Keratinocyte (primary cell): ENCODE results near the gene CTH. TPM values are rescaled to one million over a fixed set of nuclear protein-coding genes. Genes with fewer than 3 reads are reported as not detected.
A peak's percentile ranks its signal among the peaks of the same experiment; 100 is the strongest.
"Not testable (repeated sequence)": the region's sequence is repeated elsewhere in the genome, so short reads cannot be mapped to it uniquely, and the experiment has no call there.

Experiments
- DNase-seq: peaks from one replicate; pipeline ENCODE4 v3.0.0-alpha.2; 2011; ENCODE audit warnings: low read depth, missing footprints, low spot score
- FAIRE-seq: peaks from 2 replicates; lab custom pipeline; 2011; peaks lifted over from hg19 to GRCh38; lab: Jason Lieb, UNC
- H2AFZ ChIP-seq: 2 replicates; pipeline ENCODE4 v1.6.0; 2012; ENCODE audit warnings: low read length, control low read depth, inconsistent platforms; ENCODE audit not compliant: control insufficient read depth
- H3K27ac ChIP-seq: 2 replicates; pipeline ENCODE4 v1.5.1; 2011; ENCODE audit warnings: low read length; ENCODE audit not compliant: control insufficient read depth, insufficient read depth
- H3K27me3 ChIP-seq: 3 replicates; pipeline ENCODE4 v1.6.0; 2011; ENCODE audit warnings: low read length; ENCODE audit not compliant: control insufficient read depth, insufficient read depth; ENCODE audit errors: extremely low read depth
- H3K36me3 ChIP-seq, 2 experiments: 2 replicates in 1 of 2; 3 replicates in 1 of 2; pipeline ENCODE4 v1.5.1; 2011; ENCODE audit warnings: low read length in 2 of 2, mild to moderate bottlenecking in 1 of 2; ENCODE audit not compliant: control insufficient read depth in 2 of 2, insufficient read depth in 2 of 2; ENCODE audit errors: extremely low read depth in 1 of 2
- H3K4me1 ChIP-seq: 3 replicates; pipeline ENCODE4 v1.5.1; 2011; ENCODE audit warnings: low read length; ENCODE audit not compliant: control insufficient read depth, insufficient read depth; ENCODE audit errors: extremely low read depth
- H3K4me2 ChIP-seq: 3 replicates; pipeline ENCODE4 v1.6.0; 2011; ENCODE audit warnings: low read depth, low read length; ENCODE audit not compliant: control insufficient read depth, insufficient read depth; ENCODE audit errors: extremely low read depth
- H3K4me3 ChIP-seq, 3 experiments: fragments of 200-600 bp in 1 of 3; sonication (generic) in 1 of 3; 2 replicates in 2 of 3; 3 replicates in 1 of 3; pipeline ENCODE4 v1.5.1; 2011 to 2016; ENCODE audit warnings: low read length in 3 of 3, mild to moderate bottlenecking in 3 of 3, control low read depth in 2 of 3, inconsistent platforms in 1 of 3, low read depth in 1 of 3, mixed read lengths in 1 of 3, mixed run types in 1 of 3, moderate library complexity in 1 of 3; ENCODE audit not compliant: control insufficient read depth in 2 of 3, insufficient read depth in 2 of 3; ENCODE audit errors: extremely low read depth in 1 of 3
- H3K79me2 ChIP-seq: 2 replicates; pipeline ENCODE4 v1.6.0; 2012; ENCODE audit warnings: low read length; ENCODE audit not compliant: control insufficient read depth, insufficient read depth
- H3K9ac ChIP-seq: 3 replicates; pipeline ENCODE4 v1.6.0; 2011; ENCODE audit warnings: low read length; ENCODE audit not compliant: control insufficient read depth, insufficient read depth; ENCODE audit errors: extremely low read depth
- H3K9me1 ChIP-seq: 3 replicates; pipeline ENCODE4 v1.6.0; 2011; ENCODE audit warnings: low read length; ENCODE audit not compliant: control insufficient read depth, insufficient read depth; ENCODE audit errors: extremely low read depth
- H3K9me3 ChIP-seq: 2 replicates; pipeline ENCODE4 v1.5.1; 2012; ENCODE audit warnings: low read depth, low read length; ENCODE audit not compliant: control insufficient read depth
- H4K20me1 ChIP-seq: 3 replicates; pipeline ENCODE4 v1.6.0; 2011; ENCODE audit warnings: low read length; ENCODE audit not compliant: control insufficient read depth, insufficient read depth; ENCODE audit errors: extremely low read depth
- EZH2 ChIP-seq: IDR thresholded peaks from one replicate; pipeline ENCODE4 v1.6.1; 2012; ENCODE audit warnings: inconsistent platforms, mild to moderate bottlenecking, low read length, moderate library complexity
- dilution Hi-C: fragments of 300-500 bp; cut with MboI; formaldehyde crosslinking; loops from one replicate; pipeline ENCODE4 v1.7.0; 2020; ENCODE audit warnings: low sequenced_read_pairs; ENCODE audit not compliant: extremely low pct_ligation_motif_present
- polyA plus RNA-seq, 5 experiments: library from polyadenylated mRNA; depleted of rRNA in 3 of 5; stranded (reverse) in 3 of 5; stranded (forward) in 1 of 5; unstranded in 1 of 5; fragments of >200 nt; gene quantifications; 1 replicate in 1 of 5; 2 replicates in 3 of 5; 3 replicates in 1 of 5; pipeline versions ENCODE4 v1.2.1 to v1.2.3, GENCODE V29; 2011 to 2012; ENCODE audit warnings: missing spikeins in 2 of 5, low read depth in 1 of 5, low replicate concordance in 1 of 5
- TF ChIP-seq, protein P1 (sequence below), 3 experiments: IDR thresholded peaks in 1 of 3; conservative IDR thresholded peaks in 1 of 3; optimal IDR thresholded peaks in 1 of 3; 2 replicates in 2 of 3; 3 replicates in 1 of 3; pipeline versions ENCODE3 to v1.5.1; 2011; ENCODE audit warnings: low read length in 3 of 3, mild to moderate bottlenecking in 3 of 3, moderate library complexity in 2 of 3, control low read depth in 1 of 3, inconsistent platforms in 1 of 3; ENCODE audit not compliant: insufficient read depth in 2 of 3; ENCODE audit errors: extremely low read depth in 1 of 3

Gene CTH
- polyA plus RNA-seq, 1 donor (not counting 4 experiments of a cell fraction or from before 2014, with no cell fraction given), result 5.0 TPM

DNA sequence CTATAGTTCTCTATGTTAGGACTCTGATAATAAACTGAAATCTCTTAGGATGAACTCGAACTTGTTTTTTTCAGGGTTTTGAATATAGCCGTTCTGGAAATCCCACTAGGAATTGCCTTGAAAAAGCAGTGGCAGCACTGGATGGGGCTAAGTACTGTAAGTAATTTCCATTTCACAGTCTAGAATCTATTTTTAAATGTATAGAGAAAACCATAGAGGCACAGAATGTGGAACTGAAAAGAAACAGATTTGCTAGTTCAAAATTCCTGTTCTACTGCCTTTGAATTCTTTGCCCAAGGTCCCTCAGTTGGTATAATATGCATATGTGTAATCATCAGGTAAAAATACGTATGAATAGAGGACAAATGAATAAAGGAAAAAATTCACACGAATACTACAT lies 4.8 kb downstream of the CTH start:
- no peak for TF ChIP-seq EZH2
- TF ChIP-seq, protein P1, sequence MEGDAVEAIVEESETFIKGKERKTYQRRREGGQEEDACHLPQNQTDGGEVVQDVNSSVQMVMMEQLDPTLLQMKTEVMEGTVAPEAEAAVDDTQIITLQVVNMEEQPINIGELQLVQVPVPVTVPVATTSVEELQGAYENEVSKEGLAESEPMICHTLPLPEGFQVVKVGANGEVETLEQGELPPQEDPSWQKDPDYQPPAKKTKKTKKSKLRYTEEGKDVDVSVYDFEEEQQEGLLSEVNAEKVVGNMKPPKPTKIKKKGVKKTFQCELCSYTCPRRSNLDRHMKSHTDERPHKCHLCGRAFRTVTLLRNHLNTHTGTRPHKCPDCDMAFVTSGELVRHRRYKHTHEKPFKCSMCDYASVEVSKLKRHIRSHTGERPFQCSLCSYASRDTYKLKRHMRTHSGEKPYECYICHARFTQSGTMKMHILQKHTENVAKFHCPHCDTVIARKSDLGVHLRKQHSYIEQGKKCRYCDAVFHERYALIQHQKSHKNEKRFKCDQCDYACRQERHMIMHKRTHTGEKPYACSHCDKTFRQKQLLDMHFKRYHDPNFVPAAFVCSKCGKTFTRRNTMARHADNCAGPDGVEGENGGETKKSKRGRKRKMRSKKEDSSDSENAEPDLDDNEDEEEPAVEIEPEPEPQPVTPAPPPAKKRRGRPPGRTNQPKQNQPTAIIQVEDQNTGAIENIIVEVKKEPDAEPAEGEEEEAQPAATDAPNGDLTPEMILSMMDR (optimal IDR thresholded peaks at IDR 0.05 in 1 of 3, IDR thresholded peaks at IDR 0.05 in 1 of 3, conservative IDR thresholded peaks at IDR 0.05 in 1 of 3; ENCODE audit: extremely low read depth in 1 of 3, insufficient read depth in 2 of 3, low read length in 3 of 3), result no peak
- no peak overlapping the region for H3K27ac ChIP-seq
- no peak overlapping the region for H3K4me2 ChIP-seq
- no peaks in the 10 kb centered on the region for H3K79me2 ChIP-seq
- dilution Hi-C loops, result no loop called here
- FAIRE-seq, result no peak
- H3K4me1 ChIP-seq, result peaks cover 2% of the 10 kb centered on the region
- H3K9me1 ChIP-seq, result no peaks in the 10 kb centered on the region
- H3K9me3 ChIP-seq, result no peaks in the 10 kb centered on the region
- no peaks in the 10 kb centered on the region for H3K27me3 ChIP-seq
- DNase-seq, result no peak
- H4K20me1 ChIP-seq, result no peaks in the 10 kb centered on the region
- H2AFZ ChIP-seq, result no peak overlapping the region
- H3K4me3 ChIP-seq, result no peak overlapping the region
- no peak overlapping the region for H3K9ac ChIP-seq
- no peaks in the 10 kb centered on the region for H3K36me3 ChIP-seq

GRCh38 chr1:70418973-70419734 lies 8.1 kb downstream of the CTH start:
- H3K9ac ChIP-seq, H3K36me3 ChIP-seq, H3K9me1 ChIP-seq, H3K27ac ChIP-seq, H3K79me2 ChIP-seq, H3K4me1 ChIP-seq, dilution Hi-C loops, H4K20me1 ChIP-seq, FAIRE-seq, DNase-seq, H3K4me2 ChIP-seq, H3K4me3 ChIP-seq, H3K27me3 ChIP-seq, H2AFZ ChIP-seq, H3K9me3 ChIP-seq: not testable (repeated sequence)

DNA sequence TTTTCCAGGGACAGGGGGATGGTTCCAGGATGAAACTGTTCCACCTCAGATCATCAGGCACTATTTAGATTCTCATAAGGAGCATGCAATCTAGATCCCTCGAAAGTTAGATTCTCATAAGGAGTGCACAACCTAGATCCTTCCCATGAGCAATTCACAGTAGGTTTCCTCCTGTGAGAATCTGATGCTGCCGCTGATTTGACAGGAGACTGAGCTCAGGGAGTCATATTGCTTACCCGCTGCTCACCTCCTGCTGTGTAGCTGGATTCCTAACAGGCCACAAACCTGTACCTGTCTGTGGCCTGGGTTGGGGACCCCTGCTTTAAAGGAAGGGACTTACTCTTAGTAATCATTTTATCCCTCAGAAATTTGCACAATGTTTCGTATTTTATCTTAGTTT lies 9.3 kb downstream of the CTH start:
- Histone ChIP-seq H3K36me3 (no peaks in the 10 kb centered on the region), H2AFZ (no peak overlapping the region), H3K4me2 (no peak overlapping the region), H4K20me1 (no peaks in the 10 kb centered on the region), H3K4me3 (no peak overlapping the region), H3K9me1 (no peaks in the 10 kb centered on the region), H3K9me3 (no peaks in the 10 kb centered on the region), H3K4me1 (no peaks in the 10 kb centered on the region), H3K79me2 (no peaks in the 10 kb centered on the region), H3K27me3 (no peaks in the 10 kb centered on the region), H3K27ac (no peak overlapping the region), H3K9ac (no peak overlapping the region)
- TF ChIP-seq, protein P1 (optimal IDR thresholded peaks at IDR 0.05 in 1 of 3, IDR thresholded peaks at IDR 0.05 in 1 of 3, conservative IDR thresholded peaks at IDR 0.05 in 1 of 3; ENCODE audit: extremely low read depth in 1 of 3, insufficient read depth in 2 of 3, low read length in 3 of 3), result no peak
- TF ChIP-seq EZH2, result no peak
- dilution Hi-C loops, result no loop called here
- DNase-seq, result no peak
- peak; percentile 36 for FAIRE-seq
